ENCODE measurements around the gene PKIG.

PKIG gene

DNA sequence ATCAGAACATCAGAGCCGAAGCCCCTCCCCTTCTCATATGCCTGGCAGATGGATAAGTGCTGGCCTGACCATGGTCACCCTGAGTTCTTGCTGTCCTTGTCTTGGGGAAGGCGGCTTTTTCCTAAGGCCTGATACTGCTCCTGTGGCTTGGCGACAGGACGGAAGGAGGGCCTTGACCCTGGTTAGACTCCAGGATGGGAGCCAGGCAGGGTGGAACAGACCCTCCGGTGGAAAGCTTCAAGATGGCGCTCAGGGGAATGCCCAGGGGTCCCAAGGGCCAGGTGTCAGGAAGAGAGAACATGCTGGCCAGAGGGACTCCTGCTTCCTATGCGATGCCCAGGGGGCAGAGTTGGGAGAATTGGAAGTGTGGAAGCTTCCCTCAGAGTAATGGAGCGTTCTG lies 39.6 kb downstream of the PKIG start:
- no peak for DNase-seq

DNA sequence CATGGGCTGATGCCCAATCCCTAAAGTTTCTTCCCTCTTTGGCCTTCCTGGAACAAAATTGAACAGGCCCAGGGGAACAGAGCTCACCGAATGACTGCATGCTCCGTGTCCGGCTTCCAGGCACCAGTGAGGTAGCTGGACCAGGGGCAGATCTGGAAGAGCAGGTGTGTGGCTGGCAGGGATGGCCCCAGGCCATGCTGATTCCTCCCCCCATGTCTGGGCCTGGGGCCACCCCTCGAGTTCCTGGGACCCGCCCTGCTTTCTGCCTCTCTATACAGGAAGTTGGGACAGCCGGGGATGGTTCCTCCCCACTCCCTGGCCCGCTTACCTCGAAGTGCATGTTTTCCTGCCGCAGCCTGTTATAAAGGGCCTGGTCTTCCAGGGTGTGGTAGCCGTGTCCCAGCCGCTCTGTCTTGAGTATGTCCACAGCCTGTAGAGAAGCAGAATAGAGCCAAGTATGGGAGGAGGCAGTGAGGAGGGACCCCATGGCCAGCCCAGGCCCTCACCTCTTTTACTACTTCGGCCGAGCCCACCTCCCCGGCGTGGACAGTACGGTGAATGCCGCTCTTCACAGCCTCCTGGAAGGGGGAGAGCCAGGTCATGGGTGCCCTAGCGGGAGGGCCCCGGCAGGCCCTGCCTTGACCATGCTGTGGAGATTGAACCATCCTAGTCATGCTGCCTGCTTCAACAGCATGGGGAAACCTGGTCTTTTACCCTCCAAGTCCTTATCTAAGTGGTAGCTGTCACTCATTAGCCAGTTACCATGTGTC lies 40.3 kb downstream of the PKIG start:
- no peak for DNase-seq

DNA sequence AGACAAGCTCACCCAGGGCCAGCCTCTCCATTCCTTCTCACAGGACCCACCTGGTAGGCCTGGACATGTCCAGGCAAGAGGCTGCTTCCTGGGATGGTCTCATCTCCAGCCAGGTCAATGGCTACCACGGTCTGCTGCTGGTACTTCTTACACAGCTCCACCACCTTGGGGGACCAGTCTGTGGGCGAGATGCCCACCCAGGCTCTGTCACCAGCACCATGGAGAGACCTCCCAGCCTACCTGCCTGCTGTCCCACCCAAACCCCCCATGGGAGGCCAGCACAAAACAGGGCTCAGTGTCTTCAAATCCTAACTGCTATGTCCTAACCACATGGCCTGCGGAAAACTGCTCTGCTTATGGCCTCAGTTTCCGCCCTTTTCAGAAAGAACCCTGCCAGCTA lies 41.8 kb downstream of the PKIG start:
- no peak for DNase-seq

DNA sequence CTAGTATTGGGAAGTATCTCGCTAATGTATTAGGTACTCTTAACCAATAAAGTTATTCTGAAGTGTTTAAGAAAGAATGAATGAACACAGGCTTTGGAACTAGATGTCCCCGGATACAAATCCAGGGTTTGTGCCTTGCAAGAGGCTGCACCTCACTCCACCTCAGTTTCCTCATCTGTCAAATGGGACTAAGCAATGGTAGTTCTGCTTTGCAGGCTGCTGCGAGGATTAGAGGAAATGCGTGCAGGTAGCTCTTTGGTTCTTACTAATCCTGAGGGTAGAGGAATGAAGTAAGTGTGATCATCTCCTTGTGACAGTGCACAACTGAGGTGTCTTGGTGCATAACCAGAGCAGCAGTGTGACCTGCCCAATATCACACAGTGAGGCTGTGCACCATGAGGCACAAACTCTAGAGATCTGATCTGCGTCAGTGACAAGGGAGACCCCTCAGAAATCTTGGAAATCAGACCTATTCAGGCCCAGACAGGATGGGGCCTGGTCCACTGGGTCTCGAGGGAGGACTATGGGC lies 42.4 kb downstream of the PKIG start:
- no peak for DNase-seq

DNA sequence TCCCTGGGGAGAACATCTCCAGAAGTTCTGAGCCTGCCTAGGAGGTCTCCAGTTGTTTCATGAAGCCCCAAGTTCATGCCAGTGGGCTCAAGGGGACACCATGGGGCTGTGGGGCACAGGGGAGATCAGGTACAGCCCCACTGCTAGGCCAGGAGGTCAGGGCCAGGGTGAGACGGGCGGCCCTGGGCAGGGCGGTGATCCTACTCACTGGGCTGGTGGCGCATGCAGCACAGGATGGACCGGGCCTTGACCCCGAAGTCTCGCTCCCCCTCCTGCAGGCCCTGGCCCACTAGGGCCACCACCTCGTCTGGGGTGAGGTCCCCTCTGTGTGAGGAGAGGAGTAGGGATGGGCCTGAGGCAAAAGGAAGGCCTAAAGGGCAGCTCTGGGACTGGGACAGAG lies 43.0 kb downstream of the PKIG start:
- no peak for DNase-seq

DNA sequence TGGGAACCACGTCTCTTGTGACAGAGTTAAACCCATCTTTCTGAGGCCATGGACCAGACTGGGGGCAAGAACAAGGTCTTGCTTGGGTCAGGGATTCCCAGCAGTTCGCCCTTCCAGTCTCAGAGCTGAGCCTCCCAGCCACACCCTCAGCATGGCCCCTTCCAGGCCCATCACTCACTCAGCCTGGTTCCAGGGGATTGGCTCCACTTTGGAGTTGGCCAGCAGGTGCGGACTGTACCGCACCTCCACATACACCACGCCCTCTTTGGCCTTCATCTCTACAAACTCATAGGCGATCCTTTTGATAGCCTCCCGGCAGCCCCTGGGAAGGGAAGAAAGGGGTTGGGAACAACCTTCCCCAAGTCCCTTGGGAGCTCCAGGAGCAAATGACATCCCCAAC lies 43.9 kb downstream of the PKIG start:
- no peak for DNase-seq

DNA sequence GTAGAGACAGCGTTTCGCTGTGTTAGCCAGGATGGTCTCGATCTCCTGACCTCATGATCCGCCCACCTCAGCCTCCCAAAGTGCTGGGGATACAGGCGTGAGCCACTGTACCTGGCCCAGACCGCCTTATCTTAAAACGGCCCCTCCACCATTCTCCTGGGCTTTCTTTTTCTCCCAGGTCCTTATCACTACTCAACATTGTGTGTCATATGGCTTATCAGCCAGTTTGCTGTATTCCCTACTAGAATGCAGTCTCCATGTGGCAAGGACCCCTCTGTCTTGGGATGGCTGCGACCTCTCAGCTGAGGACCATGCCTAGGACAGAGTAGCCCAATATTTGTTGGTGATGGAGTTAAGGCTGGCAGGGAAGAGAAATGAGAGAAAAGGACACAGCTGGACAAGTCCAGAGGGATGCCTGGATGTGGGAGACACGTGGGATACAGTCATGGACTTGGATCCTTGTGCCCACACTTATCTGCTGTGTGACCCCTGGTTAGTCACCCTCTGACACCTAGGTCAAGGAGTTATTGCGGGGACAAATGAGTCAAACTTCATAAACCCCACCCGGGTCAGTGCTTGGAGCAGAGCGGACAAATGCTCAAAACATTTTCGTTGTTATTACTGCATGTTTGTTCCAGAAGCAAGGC lies 45.1 kb downstream of the PKIG start:
- no peak for DNase-seq

DNA sequence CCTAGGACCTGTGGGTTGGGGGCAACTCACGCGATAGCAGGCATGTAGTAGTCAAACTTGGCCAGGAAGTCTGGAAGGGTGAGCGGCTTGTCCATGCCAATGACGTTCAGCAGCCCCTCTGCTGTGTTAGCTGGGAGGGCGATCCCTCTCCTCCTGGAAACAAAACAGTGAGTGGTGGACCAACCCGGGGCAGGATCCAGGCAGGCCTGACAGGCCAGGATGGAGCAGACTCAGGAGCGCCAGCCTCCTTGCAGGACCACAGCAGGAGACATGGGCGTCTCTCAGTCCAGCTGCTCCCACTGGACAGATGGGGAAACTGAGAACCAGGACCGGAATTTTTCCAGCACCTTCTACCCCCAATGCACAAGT lies 46.6 kb downstream of the PKIG start:
- DNase-seq: no peak

DNA sequence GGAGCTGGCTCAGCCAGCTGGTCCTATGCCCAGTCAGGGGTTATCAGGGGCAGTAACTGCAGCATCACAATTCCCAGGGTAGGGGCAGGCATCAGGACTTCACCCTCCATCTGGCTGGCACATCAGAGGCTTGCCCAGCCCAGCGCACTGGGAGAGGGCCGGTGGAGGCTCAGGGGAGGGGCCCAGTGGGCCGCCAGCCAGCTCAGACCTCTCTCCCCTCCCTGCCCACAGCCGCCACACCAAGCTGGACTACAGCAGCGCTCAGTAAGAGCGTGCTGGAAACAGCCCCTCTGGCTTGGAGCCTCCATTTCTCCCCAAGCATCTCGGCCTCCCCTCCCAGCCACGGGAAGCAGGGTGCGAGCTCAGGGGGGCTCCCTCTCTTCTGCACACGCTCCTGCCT lies 47.2 kb downstream of the PKIG start:
- no peak for DNase-seq

DNA sequence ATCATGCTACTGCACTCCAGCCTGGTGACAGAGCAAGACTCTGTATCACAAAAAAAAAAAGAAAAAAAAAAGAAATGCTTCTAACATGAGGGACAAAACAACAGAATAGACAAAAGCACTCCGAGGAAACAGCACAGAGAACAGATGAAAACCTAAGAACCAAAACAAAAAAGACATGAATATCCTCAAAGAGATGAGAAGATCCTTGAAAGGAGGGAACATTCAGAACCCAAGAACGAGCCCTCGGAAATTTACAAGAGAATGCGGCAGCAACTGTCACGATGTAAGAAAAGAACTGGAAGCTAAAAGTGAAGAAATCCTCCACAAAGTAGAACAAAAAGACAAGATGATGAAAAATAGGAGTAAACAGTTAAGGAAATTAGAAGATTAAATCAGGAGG lies 47.9 kb downstream of the PKIG start:
- no peak for DNase-seq

DNA sequence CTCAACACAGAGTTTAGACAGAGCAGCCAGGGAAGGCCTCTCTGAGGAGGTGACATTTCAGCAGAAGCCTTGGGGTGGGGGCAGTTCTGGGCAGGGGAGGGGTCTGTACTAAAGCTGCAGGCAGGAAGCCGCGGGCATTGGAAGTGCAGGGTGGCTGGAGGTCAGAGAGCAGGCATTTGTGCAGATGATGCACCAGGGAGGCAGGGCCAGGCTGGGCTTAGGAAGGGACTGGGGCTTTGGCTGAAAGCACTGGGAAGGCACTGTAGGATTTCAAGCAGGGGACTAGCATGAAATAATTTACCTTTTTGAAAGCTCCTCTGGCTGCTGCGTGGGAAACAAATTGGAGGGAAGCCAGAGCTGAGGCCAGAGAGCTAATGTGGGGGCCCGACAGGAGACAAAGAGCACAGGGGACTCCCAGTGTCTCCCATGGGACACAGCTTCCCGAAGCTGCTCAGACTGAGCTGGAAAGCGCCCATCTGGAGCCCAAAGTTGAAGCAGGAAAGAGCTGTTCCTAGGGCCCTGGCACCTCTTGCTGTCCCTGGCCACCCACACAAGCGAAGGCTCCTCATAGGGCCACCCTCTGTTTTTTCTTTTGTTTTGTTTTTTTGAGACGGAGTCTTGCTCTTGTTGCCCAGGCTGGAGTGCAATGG lies 49.8 kb downstream of the PKIG start:
- DNase-seq: no peak

DNA sequence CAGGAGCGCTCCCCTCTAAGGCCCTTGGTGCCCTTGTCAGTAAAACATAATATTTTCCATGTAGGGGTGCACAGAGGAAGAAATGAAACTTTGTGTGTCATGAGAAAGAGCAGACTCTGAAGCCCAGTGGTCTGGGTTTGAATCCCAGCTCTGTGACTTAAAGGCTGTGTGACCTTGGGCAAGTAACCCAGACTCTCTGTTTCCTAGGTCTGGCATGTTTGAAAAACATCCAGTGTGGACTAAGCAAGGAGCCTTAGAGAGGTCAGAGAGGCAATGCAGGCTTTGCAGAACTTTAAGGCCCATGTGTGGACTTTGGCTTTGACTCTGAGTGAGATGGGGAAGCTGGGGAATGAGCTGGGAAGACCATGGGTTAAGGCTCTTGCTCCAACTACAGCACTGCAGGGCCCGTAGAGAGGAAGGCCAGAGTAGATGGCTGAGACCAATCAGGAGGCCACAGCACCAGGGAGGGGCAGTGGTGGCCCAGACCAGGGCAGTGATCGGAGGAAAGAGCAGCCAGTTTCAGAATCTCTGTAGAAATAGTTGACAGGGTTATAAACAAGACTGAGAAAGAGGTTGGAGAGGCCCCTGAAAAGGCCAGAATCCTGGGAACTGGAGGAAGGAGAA lies 50.9 kb downstream of the PKIG start:
- DNase-seq: no peak

DNA sequence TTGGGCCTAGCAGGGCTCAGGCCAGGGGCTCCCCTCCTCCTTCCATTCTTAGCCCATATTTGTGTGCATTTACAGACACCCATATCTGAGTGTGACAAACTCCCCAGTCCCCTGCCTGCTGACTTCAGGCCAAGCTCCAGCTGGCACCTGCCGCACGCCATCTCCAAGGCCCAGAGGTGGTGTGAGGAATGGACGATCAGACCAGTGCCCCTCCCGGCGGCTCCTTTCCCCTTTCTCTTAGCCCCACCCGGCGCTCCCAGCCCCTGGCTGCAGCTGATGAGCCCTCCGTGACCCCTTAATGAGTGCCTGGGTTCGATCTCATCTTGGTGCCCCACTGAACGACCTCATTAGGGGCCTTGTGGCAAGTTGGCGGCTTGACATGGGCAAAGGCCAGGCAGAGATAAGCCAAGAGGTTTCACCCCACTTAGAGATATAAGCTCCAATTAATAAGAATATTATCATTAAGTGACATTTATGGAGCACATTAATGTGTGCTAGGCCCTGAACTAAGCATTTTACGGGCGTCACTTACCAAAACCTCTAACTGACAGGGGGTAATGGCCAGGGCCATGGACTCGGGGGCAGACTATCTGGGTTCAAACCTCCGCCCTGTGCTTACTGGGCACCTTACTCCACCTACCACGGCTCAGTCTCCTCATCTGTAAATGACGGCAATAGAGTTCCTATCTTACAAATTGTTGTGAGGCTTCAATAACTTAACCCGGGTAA lies 51.7 kb downstream of the PKIG start:
- DNase-seq: no peak

DNA sequence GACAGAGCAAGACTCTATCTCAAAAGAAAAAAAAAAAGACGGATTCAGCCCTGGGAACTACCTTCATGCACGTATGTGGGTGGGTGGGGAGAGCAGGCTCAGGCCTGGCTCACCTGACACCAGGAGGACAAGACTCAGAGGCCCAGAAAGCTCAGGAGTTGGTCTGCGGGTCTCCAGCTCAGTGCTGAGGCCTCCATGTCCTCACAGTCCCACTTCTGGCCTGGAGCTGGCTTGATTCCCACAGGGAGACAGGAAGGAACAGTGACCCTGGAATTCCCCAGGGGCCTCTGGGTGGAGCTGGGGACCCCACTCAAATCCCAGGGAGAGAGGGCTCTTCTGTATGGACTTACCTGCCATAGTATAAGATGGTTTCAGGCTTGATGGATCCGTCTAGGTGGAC lies 53.5 kb downstream of the PKIG start:
- no peak for DNase-seq

DNA sequence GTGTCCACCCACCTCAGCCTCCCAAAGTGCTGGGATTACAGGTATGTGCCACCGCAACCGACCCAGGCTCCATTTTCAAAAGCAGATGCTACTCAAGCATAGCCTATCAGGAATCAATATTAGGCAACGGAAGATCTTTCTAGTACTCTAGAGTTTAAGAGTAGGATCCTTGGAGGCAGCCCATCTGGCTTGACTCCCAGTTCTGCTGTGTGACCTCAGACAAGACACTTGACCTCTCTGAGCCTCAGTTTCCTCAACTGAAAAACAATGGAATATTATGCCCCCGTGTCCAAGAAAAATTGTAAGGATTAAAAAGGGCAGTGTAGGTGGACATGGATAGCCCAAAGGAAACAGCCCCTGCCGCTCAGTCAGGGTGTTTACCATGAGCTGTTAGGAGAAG lies 54.7 kb downstream of the PKIG start:
- no peak for DNase-seq

DNA sequence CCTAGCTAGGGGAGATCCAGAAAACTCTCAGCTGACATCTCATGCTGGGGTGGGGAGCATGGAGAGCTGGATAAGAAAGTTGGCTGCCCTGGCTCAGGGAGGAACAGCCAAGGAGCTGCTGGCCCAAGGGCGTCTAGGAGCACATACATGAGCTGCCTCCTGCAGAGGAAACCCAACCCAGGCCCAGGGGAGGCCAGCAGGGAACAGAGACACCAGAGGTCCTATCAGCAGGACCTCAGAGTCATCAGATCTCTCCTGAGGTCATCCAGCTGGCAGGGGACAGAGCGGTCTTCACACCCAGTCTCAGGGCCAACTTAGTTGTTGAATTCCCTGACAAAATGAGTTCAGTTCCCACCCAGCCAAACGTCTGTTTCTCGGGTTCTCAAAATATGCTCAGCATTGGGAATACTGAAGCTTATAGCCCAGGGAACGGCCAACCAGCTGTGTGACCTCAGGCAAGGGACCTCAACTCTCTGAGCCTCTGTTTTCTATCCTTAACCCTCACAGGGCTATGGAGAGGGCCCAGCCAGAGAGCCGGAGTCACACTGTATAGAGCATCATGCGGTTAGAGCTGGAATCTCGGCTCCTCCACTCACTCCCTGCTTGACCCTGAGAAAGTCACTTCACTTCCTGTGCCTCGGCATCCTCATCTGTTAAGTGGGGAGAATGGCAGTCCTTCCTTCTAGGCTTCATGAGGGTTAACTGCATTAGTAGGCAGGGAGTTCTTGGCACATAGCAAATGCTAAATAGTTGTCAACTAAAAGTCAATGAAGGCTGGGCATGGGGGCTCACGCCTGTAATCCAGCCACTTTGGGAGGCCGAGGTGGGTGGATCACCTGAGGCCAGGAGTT lies 55.4 kb downstream of the PKIG start:
- no peak for DNase-seq

DNA sequence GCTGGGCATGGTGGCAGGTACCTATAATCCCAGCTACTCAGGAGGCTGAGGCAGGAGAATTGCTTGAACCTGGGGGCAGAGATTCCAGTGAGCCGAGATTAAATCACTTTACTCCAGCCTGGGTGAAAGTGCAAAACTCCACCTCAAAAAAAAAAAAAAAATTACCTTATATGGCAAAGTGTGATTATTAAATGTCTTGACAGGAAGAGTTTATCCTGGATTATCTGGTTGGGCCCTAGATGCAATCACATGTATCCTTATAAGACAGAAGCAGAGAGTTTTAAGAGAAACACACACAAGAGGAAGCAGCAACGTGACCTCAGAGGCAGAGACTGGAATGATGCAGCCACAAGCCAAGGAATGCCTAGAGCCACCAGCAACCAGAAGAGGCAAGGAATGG lies 58.1 kb downstream of the PKIG start:
- no peak for DNase-seq

DNA sequence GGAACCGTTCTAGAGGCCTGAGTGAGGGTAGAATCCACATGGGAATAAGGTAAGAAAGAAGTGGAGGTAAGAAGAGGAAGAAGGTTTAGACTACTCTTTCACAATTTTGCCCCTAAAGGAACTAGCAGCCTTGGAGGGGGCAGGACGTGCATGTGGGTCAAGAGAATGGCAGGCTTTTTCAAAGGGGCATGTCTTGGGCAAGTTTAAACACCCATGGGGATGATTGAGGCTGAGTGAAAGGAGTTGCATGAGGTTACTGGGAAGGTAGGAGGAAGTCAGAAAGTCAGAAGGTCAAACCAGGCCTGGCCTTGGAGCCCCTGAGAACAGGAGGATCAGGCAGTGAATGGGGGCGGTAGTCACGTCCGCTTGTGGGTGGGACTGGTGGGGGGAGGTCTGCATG lies 58.9 kb downstream of the PKIG start:
- no peak for DNase-seq

DNA sequence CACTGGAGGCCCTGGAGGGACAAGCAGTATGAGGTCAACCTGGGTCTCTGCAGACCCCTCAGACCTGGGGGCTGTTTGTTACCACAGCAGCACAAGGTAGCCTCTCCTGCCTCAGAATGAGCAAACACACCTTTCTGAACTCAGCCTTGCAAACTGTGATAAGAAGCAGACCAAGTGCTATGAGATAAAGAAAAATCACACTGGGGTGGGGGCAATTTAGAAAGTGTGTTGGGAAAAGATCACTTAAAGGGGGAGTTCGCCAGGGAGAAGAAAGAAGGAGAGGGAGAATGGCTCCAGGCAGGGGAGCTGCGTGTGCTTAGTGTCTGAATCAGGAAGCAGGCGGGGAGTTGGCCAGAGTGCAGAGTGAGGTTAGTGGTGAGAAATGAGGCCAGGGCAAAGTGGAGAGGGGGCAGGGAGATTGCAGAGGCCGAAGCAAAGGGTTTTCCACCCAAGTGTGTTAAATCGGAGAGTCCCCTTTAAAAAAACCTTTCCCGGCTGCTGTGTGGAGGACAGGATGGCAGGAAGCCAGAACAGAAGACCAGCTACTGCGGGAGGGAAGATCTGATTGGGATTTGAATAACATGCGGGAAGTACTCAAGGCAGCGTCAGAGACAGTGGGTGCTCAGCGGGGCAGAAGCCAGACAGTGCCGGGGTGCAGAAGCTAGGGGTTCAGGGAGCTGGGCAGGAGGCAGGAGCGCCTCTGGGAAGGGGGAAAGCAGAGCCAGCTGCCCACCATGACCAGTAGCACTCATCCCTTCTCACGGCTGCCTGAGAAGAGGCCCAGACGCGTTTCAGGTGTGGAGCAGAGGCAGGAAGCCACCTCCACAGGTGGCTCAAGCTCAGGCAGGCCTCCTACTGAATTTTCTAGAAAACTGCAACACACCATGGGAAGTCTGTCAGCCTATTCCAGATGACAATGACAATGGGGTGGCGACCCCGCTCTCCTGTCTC lies 60.1 kb downstream of the PKIG start:
- peak; percentile 10 for DNase-seq

DNA sequence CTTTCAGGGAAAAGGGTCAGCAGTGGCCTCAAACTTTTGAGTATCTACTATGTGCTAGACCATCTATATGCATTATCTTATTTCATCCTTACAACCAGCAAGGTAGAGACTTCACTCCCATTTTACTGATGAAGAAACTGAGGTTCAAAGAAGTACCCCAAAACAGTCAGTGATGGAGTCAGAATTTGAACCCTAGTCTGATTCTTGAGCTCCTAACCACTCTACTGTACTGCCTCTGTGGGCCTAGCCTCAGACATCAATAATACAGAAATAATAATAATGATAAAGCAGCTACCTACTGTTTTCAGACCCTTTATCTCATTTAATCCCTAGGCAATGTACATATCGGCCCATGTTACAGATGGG lies 60.8 kb downstream of the PKIG start:
- no peak for DNase-seq

Measured in T-helper 9 cell (primary cell).